ENCODE results near the gene ITSN2. TPM values are rescaled to one million over a fixed set of nuclear protein-coding genes. Genes with fewer than 3 reads are reported as not detected.

The ITSN2 gene
- total and polyA plus RNA-seq, 10 donors, result 41.1 to 150 (median 107) TPM

GRCh38 chr2:24332791-24333540 is 27.4 kb downstream of the ITSN2 start:
- H3K27ac ChIP-seq, result peak overlapping the region in 3 of 8 donors; percentile 20 to 58 (median 51)
- 75 to 87% (median 85%) methylated on average over 2 of the region's 2 CpGs for WGBS, 5 donors
- H3K9me3 ChIP-seq, result no peaks in the 10 kb centered on the region
- no peaks in the 10 kb centered on the region for H3K36me3 ChIP-seq
- no peaks in the 10 kb centered on the region for H3K27me3 ChIP-seq (replicated peaks in 1 of 7)
- intact Hi-C loops (cut with DNase I; ENCODE audit: low total_unique reads), result no loop called here
- DNase-seq, result no peak
- H3K4me1 ChIP-seq, result peaks cover 34 to 95% (median 76%) of the 10 kb centered on the region in 6 donors
- H3K4me3 ChIP-seq, result no peak overlapping the region
- TF ChIP-seq CTCF (IDR thresholded peaks at IDR 0.05 in 8 of 11, conservative IDR thresholded peaks at IDR 0.05 in 3 of 11), result no peak
- TF ChIP-seq POLR2AphosphoS5 (IDR thresholded peaks at IDR 0.05), result no peak
- no peak for TF ChIP-seq POLR2A (IDR thresholded peaks at IDR 0.05)

- Histone ChIP-seq H3K9me3 (no peaks in the 10 kb centered on the region), H3K4me3 (peak overlapping the region in 1 of 8 donors; percentile 42), H3K27me3 (replicated peaks in 1 of 7) (no peaks in the 10 kb centered on the region), H3K36me3 (peaks cover 0 to 5% (median 0%) of the 10 kb centered on the region in 6 donors), H3K27ac (peak overlapping the region; percentile 14 to 80 (median 64)), H3K4me1 (peaks cover 28 to 86% (median 62%) of the 10 kb centered on the region in 6 donors)
- no peak for DNase-seq
- 51 to 70% (median 62%) methylated on average over 11 of the region's 11 CpGs for WGBS, 5 donors
- intact Hi-C loops (cut with DNase I; ENCODE audit: low total_unique reads), result no loop called here
- TF ChIP-seq POLR2AphosphoS5 (IDR thresholded peaks at IDR 0.05) (no peak), CTCF (IDR thresholded peaks at IDR 0.05 in 8 of 11, conservative IDR thresholded peaks at IDR 0.05 in 3 of 11) (no peak), POLR2A (IDR thresholded peaks at IDR 0.05) (no peak)
These were observed 30.2 kb downstream of the ITSN2 start for GRCh38 chr2:24330161-24330560.

GRCh38 chr2:24329700-24330099 is 30.6 kb downstream of the ITSN2 start:
- DNase-seq, result no peak

More at GRCh38 chr2:24329700-24330099, 30.6 kb downstream of the ITSN2 start:
- Histone ChIP-seq H3K4me3 (peak overlapping the region in 1 of 8 donors; percentile 42), H3K27ac (peak overlapping the region; percentile 14 to 80 (median 64)), H3K9me3 (no peaks in the 10 kb centered on the region), H3K4me1 (peaks cover 28 to 84% (median 61%) of the 10 kb centered on the region in 6 donors), H3K27me3 (replicated peaks in 1 of 7) (no peaks in the 10 kb centered on the region), H3K36me3 (peaks cover 0 to 9% (median 2%) of the 10 kb centered on the region in 6 donors)
- intact Hi-C loops (cut with DNase I; ENCODE audit: low total_unique reads), result no loop called here
- TF ChIP-seq POLR2AphosphoS5 (IDR thresholded peaks at IDR 0.05) (no peak), CTCF (IDR thresholded peaks at IDR 0.05 in 8 of 11, conservative IDR thresholded peaks at IDR 0.05 in 3 of 11) (no peak), POLR2A (IDR thresholded peaks at IDR 0.05) (no peak)
- whole genome bisulfite sequencing, 5 donors, result 4 to 14% (median 7%) methylated on average over 2 of the region's 2 CpGs
